ENCODE data around the gene FAM216B.
"Not testable (repeated sequence)": the region's sequence is repeated elsewhere in the genome, so short reads cannot be mapped to it uniquely, and the experiment has no call there.

FAM216B gene

GRCh38 chr13:42781352-42781751 lies at the start of gene FAM216B:
FAM216B (plus strand) TSS chr13:42781584; CDS start chr13:42784068, 2,484 bp downstream.
- no peak for DNase-seq

- DNase-seq, result no peak
Observed at GRCh38 chr13:42732073-42732472, 49.3 kb upstream of the FAM216B start.

GRCh38 chr13:42733046-42733445 lies 48.3 kb upstream of the FAM216B start:
- no peak for DNase-seq

- no peak for DNase-seq
Observed at GRCh38 chr13:42735010-42735409, 46.4 kb upstream of the FAM216B start.

GRCh38 chr13:42740753-42741152 lies 40.6 kb upstream of the FAM216B start:
- DNase-seq, result no peak

GRCh38 chr13:42741914-42742313 lies 39.5 kb upstream of the FAM216B start:
- no peak for DNase-seq

GRCh38 chr13:42745655-42746054 lies 35.7 kb upstream of the FAM216B start:
- no peak for DNase-seq

- DNase-seq, result no peak
Observed at GRCh38 chr13:42746866-42747265, 34.5 kb upstream of the FAM216B start.

- no peak for DNase-seq
Observed at GRCh38 chr13:42747399-42747873, 33.9 kb upstream of the FAM216B start.

GRCh38 chr13:42750794-42751193 lies 30.6 kb upstream of the FAM216B start:
- DNase-seq, result no peak

GRCh38 chr13:42751693-42752092 lies 29.7 kb upstream of the FAM216B start:
- DNase-seq, result no peak

GRCh38 chr13:42752731-42753130 lies 28.7 kb upstream of the FAM216B start:
- no peak for DNase-seq

- DNase-seq, result no peak
Observed at GRCh38 chr13:42753697-42754096, 27.7 kb upstream of the FAM216B start.

- DNase-seq, result no peak
Observed at GRCh38 chr13:42754801-42755510, 26.4 kb upstream of the FAM216B start.

- DNase-seq, result no peak
Observed at GRCh38 chr13:42757678-42758420, 23.5 kb upstream of the FAM216B start.

GRCh38 chr13:42758515-42758914 lies 22.9 kb upstream of the FAM216B start:
- DNase-seq, result no peak

- DNase-seq, result no peak
Observed at GRCh38 chr13:42760951-42761350, 20.4 kb upstream of the FAM216B start.

GRCh38 chr13:42762251-42762650 lies 19.1 kb upstream of the FAM216B start:
- no peak for DNase-seq

GRCh38 chr13:42762917-42763316 lies 18.5 kb upstream of the FAM216B start:
- DNase-seq, result no peak

GRCh38 chr13:42766016-42766415 lies 15.4 kb upstream of the FAM216B start:
- no peak for DNase-seq

- DNase-seq, result no peak
Observed at GRCh38 chr13:42769650-42770049, 11.7 kb upstream of the FAM216B start.

GRCh38 chr13:42776558-42776957 lies 4.8 kb upstream of the FAM216B start:
- DNase-seq, result not testable (repeated sequence)

GRCh38 chr13:42777467-42777866 lies 3.9 kb upstream of the FAM216B start:
- DNase-seq, result no peak

GRCh38 chr13:42780044-42780443 lies 1.3 kb upstream of the FAM216B start:
- no peak for DNase-seq
